H4 (cell line): Measurements from ENCODE around the gene UNC13D. TPM values are rescaled to one million over a fixed set of nuclear protein-coding genes. Genes with fewer than 3 reads are reported as not detected.
"Not testable (repeated sequence)": the region's sequence is repeated elsewhere in the genome, so short reads cannot be mapped to it uniquely, and the experiment has no call there.

Source experiments
- DNase-seq: peaks from one replicate; pipeline ENCODE4 v3.0.0-alpha.2; 2015; ENCODE audit warnings: low spot score
- total RNA-seq: library from RNA; depleted of rRNA; stranded (reverse); fragments of >200 nt; shearing (Covaris generic); gene quantifications from 2 replicates; pipeline ENCODE4 v1.2.3, GENCODE V29; 2014

The UNC13D gene
- total RNA-seq, 1 experiment from 2014 or later = 2.9 TPM

GRCh38 chr17:75803883-75804282 lies 40.3 kb downstream of the UNC13D start:
- no peak for DNase-seq

GRCh38 chr17:75799402-75799801 lies 44.8 kb downstream of the UNC13D start:
- DNase-seq = no peak

GRCh38 chr17:75795820-75796607 lies 48.2 kb downstream of the UNC13D start:
- no peak for DNase-seq

GRCh38 chr17:75793460-75793859 lies 50.7 kb downstream of the UNC13D start:
- DNase-seq = no peak

GRCh38 chr17:75791254-75791653 lies 53.0 kb downstream of the UNC13D start:
- no peak for DNase-seq

- peak; percentile 92 for DNase-seq
Observed at GRCh38 chr17:75785016-75785890, 59.0 kb downstream of the UNC13D start.

GRCh38 chr17:75784473-75785015 lies 59.7 kb downstream of the UNC13D start, which contains the start of gene UNK:
Gene UNK, plus strand, starts transcription at chr17:75784806. Its CDS starts 75 bp downstream, at chr17:75784881.
- DNase-seq = peak; percentile 99

- DNase-seq = no peak
Observed at GRCh38 chr17:75783803-75784472, 60.3 kb downstream of the UNC13D start.

GRCh38 chr17:75783069-75783783 lies 61.0 kb downstream of the UNC13D start:
- DNase-seq = peak; percentile 72

- DNase-seq = no peak
Observed at GRCh38 chr17:75779987-75780889, 64.0 kb downstream of the UNC13D start.

GRCh38 chr17:75779250-75779986 lies 64.8 kb downstream of the UNC13D start:
- DNase-seq = peak; percentile 100

GRCh38 chr17:75778861-75779249 lies 65.3 kb downstream of the UNC13D start:
- DNase-seq = no peak

GRCh38 chr17:75778066-75778860 lies 65.9 kb downstream of the UNC13D start:
- not testable (repeated sequence) for DNase-seq

GRCh38 chr17:75777296-75777922 lies 66.8 kb downstream of the UNC13D start:
- no peak for DNase-seq
